H1 (cell line): ENCODE data around the gene DDX60.

Experiments used
- CTCF ChIP-seq, 3 experiments: IDR thresholded peaks; 1 replicate in 2 of 3; 2 replicates in 1 of 3; pipeline versions ENCODE4 v1.5.1 to v1.6.1; 2011; ENCODE audit warnings: low read length in 3 of 3, mild to moderate bottlenecking in 3 of 3, inconsistent platforms in 2 of 3, low read depth in 1 of 3, moderate library complexity in 1 of 3; ENCODE audit not compliant: insufficient read depth in 1 of 3; ENCODE audit errors: control extremely low read depth in 1 of 3
- KDM5A ChIP-seq: fragments of 200-600 bp; IDR thresholded peaks from 2 replicates; pipeline ENCODE4 v1.7.1; 2012; ENCODE audit warnings: mild to moderate bottlenecking, low read length, inconsistent platforms, mixed read lengths

GRCh38 chr4:168264903-168265302 lies 53.6 kb downstream of the DDX60 start:
- TF ChIP-seq KDM5A (no peak), CTCF (IDR thresholded peaks at IDR 0.05; ENCODE audit: control extremely low read depth in 1 of 3, insufficient read depth in 1 of 3, low read depth in 1 of 3, low read length in 3 of 3) (no peak)
